ENCODE data around the gene PEX5L. TPM values are rescaled to one million over a fixed set of nuclear protein-coding genes. Genes with fewer than 3 reads are reported as not detected.

The PEX5L gene
- total and polyA plus RNA-seq, 5 donors = 0.20 to 1.4 (median 0.58) TPM

- Histone ChIP-seq H3K27ac (ENCODE audit: low read length) (no peak overlapping the region), H3K4me1 (ENCODE audit: control insufficient read depth, insufficient read depth, low read length) (no peaks in the 10 kb centered on the region), H3K4me3 (ENCODE audit: low read length) (no peak overlapping the region), H3K27me3 (ENCODE audit: control insufficient read depth, insufficient read depth) (no peaks in the 10 kb centered on the region), H3K9me3 (ENCODE audit: control insufficient read depth, low read length) (no peaks in the 10 kb centered on the region)
- no peak for ATAC-seq
- 86% methylated on average over 7 of the region's 7 CpGs for WGBS
- intact Hi-C loops (cut with DNase I) = no loop called here
- DNase-seq = no peak
These were observed 80.3 kb downstream of the PEX5L start for GRCh38 chr3:179956416-179956830.

- intact Hi-C loops (cut with DNase I) = no loop called here
These were observed 80.9 kb downstream of the PEX5L start for GRCh38 chr3:179955809-179956208.

GRCh38 chr3:179955286-179955685, 81.5 kb downstream of the PEX5L start:
- H3K4me3 ChIP-seq (ENCODE audit: low read length) = no peak overlapping the region
- DNase-seq = no peak
- H3K27ac ChIP-seq (ENCODE audit: low read length) = no peak overlapping the region
- 80% methylated on average over 5 of the region's 5 CpGs for WGBS
- ATAC-seq = no peak
- no peaks in the 10 kb centered on the region for H3K9me3 ChIP-seq (ENCODE audit: control insufficient read depth, low read length)
- H3K4me1 ChIP-seq (ENCODE audit: control insufficient read depth, insufficient read depth, low read length) = no peaks in the 10 kb centered on the region
- H3K27me3 ChIP-seq (ENCODE audit: control insufficient read depth, insufficient read depth) = no peaks in the 10 kb centered on the region
- intact Hi-C loops (cut with DNase I) = no loop called here

More at GRCh38 chr3:179955809-179956208, 80.9 kb downstream of the PEX5L start:
- Histone ChIP-seq H3K4me3 (ENCODE audit: low read length) (no peak overlapping the region), H3K4me1 (ENCODE audit: control insufficient read depth, insufficient read depth, low read length) (no peaks in the 10 kb centered on the region), H3K27ac (ENCODE audit: low read length) (no peak overlapping the region), H3K27me3 (ENCODE audit: control insufficient read depth, insufficient read depth) (no peaks in the 10 kb centered on the region), H3K9me3 (ENCODE audit: control insufficient read depth, low read length) (no peaks in the 10 kb centered on the region)
- ATAC-seq = no peak
- 36% methylated on average over 3 of the region's 3 CpGs for WGBS
- DNase-seq = no peak

GRCh38 chr3:179953993-179954870, 82.5 kb downstream of the PEX5L start:
- H3K27me3 ChIP-seq (ENCODE audit: control insufficient read depth, insufficient read depth) = no peaks in the 10 kb centered on the region
- intact Hi-C loops (cut with DNase I) = no loop called here
- no peak overlapping the region for H3K4me3 ChIP-seq (ENCODE audit: low read length)
- 71% methylated on average over 8 of the region's 8 CpGs for WGBS
- no peaks in the 10 kb centered on the region for H3K9me3 ChIP-seq (ENCODE audit: control insufficient read depth, low read length)
- no peaks in the 10 kb centered on the region for H3K4me1 ChIP-seq (ENCODE audit: control insufficient read depth, insufficient read depth, low read length)
- H3K27ac ChIP-seq (ENCODE audit: low read length) = no peak overlapping the region
- ATAC-seq (no peak), DNase-seq (no peak)

GRCh38 chr3:179950840-179951239, 85.9 kb downstream of the PEX5L start:
- H3K4me3 ChIP-seq (ENCODE audit: low read length) = no peak overlapping the region
- H3K9me3 ChIP-seq (ENCODE audit: control insufficient read depth, low read length) = no peaks in the 10 kb centered on the region
- 53% methylated on average over 5 of the region's 5 CpGs for WGBS
- H3K27me3 ChIP-seq (ENCODE audit: control insufficient read depth, insufficient read depth) = no peaks in the 10 kb centered on the region
- ATAC-seq (no peak), DNase-seq (no peak)
- intact Hi-C loops (cut with DNase I) = no loop called here
- H3K27ac ChIP-seq (ENCODE audit: low read length) = no peak overlapping the region
- no peaks in the 10 kb centered on the region for H3K4me1 ChIP-seq (ENCODE audit: control insufficient read depth, insufficient read depth, low read length)

- Histone ChIP-seq H3K4me3 (ENCODE audit: low read length) (no peak overlapping the region), H3K9me3 (ENCODE audit: control insufficient read depth, low read length) (no peaks in the 10 kb centered on the region), H3K27me3 (ENCODE audit: control insufficient read depth, insufficient read depth) (no peaks in the 10 kb centered on the region), H3K4me1 (ENCODE audit: control insufficient read depth, insufficient read depth, low read length) (no peaks in the 10 kb centered on the region), H3K27ac (ENCODE audit: low read length) (no peak overlapping the region)
- DNase-seq (no peak), ATAC-seq (no peak)
- intact Hi-C loops (cut with DNase I) = no loop called here
- WGBS = 82% methylated on average over 2 of the region's 2 CpGs
These were observed 86.9 kb downstream of the PEX5L start for GRCh38 chr3:179949869-179950268.

- no peak for DNase-seq
- no peak overlapping the region for H3K27ac ChIP-seq (ENCODE audit: low read length)
- 24% methylated on average over 1 of the region's 1 CpG for WGBS
- no peaks in the 10 kb centered on the region for H3K27me3 ChIP-seq (ENCODE audit: control insufficient read depth, insufficient read depth)
- H3K4me3 ChIP-seq (ENCODE audit: low read length) = no peak overlapping the region
- no peaks in the 10 kb centered on the region for H3K9me3 ChIP-seq (ENCODE audit: control insufficient read depth, low read length)
- H3K4me1 ChIP-seq (ENCODE audit: control insufficient read depth, insufficient read depth, low read length) = no peaks in the 10 kb centered on the region
- no peak for ATAC-seq
- intact Hi-C loops (cut with DNase I) = no loop called here
These were observed 87.3 kb downstream of the PEX5L start for GRCh38 chr3:179949412-179949811.

GRCh38 chr3:179948740-179949139, 88.0 kb downstream of the PEX5L start:
- no peaks in the 10 kb centered on the region for H3K27me3 ChIP-seq (ENCODE audit: control insufficient read depth, insufficient read depth)
- H3K27ac ChIP-seq (ENCODE audit: low read length) = no peak overlapping the region
- H3K4me1 ChIP-seq (ENCODE audit: control insufficient read depth, insufficient read depth, low read length) = no peaks in the 10 kb centered on the region
- no peaks in the 10 kb centered on the region for H3K9me3 ChIP-seq (ENCODE audit: control insufficient read depth, low read length)
- ATAC-seq = no peak
- intact Hi-C loops (cut with DNase I) = no loop called here
- 74% methylated on average over 7 of the region's 7 CpGs for WGBS
- no peak for DNase-seq
- H3K4me3 ChIP-seq (ENCODE audit: low read length) = no peak overlapping the region

GRCh38 chr3:179945569-179945968, 91.2 kb downstream of the PEX5L start:
- no peak for ATAC-seq
- Histone ChIP-seq H3K27ac (ENCODE audit: low read length) (no peak overlapping the region), H3K27me3 (ENCODE audit: control insufficient read depth, insufficient read depth) (no peaks in the 10 kb centered on the region), H3K4me3 (ENCODE audit: low read length) (no peak overlapping the region), H3K9me3 (ENCODE audit: control insufficient read depth, low read length) (no peaks in the 10 kb centered on the region), H3K4me1 (ENCODE audit: control insufficient read depth, insufficient read depth, low read length) (no peaks in the 10 kb centered on the region)
- intact Hi-C loops (cut with DNase I) = no loop called here
- 67% methylated on average over 7 of the region's 7 CpGs for WGBS
- no peak for DNase-seq

- DNase-seq = no peak
- Histone ChIP-seq H3K4me3 (ENCODE audit: low read length) (no peak overlapping the region), H3K27ac (ENCODE audit: low read length) (no peak overlapping the region), H3K4me1 (ENCODE audit: control insufficient read depth, insufficient read depth, low read length) (no peaks in the 10 kb centered on the region), H3K9me3 (ENCODE audit: control insufficient read depth, low read length) (no peaks in the 10 kb centered on the region), H3K27me3 (ENCODE audit: control insufficient read depth, insufficient read depth) (no peaks in the 10 kb centered on the region)
- no peak for ATAC-seq
- 66% methylated on average over 6 of the region's 6 CpGs for WGBS
- intact Hi-C loops (cut with DNase I) = no loop called here
These were observed 93.4 kb downstream of the PEX5L start for GRCh38 chr3:179943117-179943880.

GRCh38 chr3:179942553-179943075, 94.1 kb downstream of the PEX5L start:
- Histone ChIP-seq H3K27ac (ENCODE audit: low read length) (no peak overlapping the region), H3K9me3 (ENCODE audit: control insufficient read depth, low read length) (no peaks in the 10 kb centered on the region), H3K4me3 (ENCODE audit: low read length) (no peak overlapping the region), H3K27me3 (ENCODE audit: control insufficient read depth, insufficient read depth) (no peaks in the 10 kb centered on the region), H3K4me1 (ENCODE audit: control insufficient read depth, insufficient read depth, low read length) (no peaks in the 10 kb centered on the region)
- WGBS = 47% methylated on average over 11 of the region's 11 CpGs
- ATAC-seq (no peak), DNase-seq (no peak)
- intact Hi-C loops (cut with DNase I) = no loop called here
